GM21619 (cell line): ENCODE results near the gene ZMYM4.
"Not testable (repeated sequence)": the region's sequence is repeated elsewhere in the genome, so short reads cannot be mapped to it uniquely, and the experiment has no call there.

Source experiments
- ATAC-seq: cut with Tn5 transposase; IDR thresholded peaks from one replicate; pipeline ENCODE4 v1.9.1; 2021; ENCODE audit not compliant: unreplicated experiment

ZMYM4 gene

DNA sequence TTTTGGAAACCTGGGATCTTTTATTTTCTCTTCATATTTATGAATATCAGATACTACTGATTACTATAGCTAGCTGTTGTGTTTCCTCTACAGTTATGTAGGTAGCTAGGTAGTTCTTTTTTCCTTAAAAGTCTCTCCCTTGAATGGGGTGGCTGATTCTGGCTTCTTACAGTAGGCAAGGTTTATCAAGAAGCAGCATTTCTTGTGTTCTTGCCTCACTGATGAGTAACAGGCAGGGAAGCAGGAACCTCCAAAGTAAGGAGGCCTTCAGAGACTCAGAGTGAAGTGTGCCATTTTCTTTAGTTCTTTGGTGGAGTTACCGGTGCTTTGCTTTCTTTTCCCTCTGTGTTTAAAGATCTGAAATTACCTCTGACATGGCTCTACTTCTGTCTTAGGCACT lies 56.0 kb downstream of the ZMYM4 start:
- no peak for ATAC-seq

DNA sequence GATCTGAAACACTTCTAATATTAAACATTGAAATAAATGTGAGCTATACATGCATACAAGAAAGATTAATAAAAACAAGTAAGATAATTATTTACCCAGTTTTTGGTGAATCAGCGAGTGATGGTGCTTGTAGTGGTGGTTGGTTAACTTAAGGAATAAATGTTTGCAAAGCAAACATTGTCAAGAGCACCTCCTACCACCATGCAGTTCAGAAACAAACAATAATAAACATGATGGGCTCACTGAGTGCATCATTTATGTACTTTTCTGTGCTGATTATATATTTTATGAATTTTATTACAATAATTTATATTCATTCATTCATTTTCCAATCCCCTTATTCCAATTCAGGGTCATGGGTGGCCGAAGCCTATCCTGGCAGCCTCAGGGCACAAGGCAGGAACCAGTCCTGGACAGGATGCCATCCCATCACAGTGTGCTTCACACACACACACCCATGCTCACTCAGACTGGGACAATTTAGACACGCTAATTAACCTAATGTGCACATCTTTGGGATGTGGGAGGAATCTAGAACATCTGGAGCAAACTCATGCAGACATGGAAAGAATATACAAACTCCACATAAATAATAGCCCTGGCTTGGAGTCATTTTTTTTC lies 57.8 kb downstream of the ZMYM4 start:
- no peak for ATAC-seq

DNA sequence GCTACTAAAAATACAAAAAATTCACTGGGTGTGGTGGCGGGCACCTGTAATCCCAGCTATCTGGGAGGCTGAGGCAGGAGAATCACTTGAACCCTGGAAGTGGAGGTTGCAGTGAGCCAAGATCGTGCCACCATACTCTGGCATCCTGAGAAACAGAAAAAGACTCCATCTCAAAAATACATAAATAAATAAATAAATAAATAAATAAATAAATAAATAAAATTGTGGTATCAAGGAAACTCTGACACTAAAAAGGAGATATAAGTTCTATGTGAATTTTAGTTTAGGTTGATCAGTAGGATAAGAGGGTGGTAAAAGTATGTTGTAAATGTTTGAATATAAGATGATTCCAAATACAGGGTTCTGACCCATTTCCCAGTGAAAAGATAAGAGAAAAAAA lies 63.1 kb downstream of the ZMYM4 start:
- ATAC-seq = not testable (repeated sequence)

DNA sequence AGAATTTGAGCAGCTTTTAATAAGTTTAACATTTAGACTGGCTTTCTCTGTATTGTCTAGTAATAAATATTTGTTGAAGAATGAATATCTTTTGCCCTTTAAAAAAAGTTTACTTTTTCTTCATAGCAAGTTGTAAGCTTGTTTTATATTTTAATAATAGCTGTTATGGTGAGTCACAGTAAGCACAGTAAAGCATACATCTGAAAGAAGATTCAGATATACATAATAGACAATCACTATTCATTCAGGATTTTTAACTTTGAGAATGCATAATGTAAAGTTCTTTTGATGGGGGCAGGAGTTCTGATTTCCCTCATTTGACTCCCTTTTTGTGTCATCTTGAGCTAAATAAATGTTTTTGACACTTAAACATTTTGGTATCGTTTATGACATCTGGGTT lies 66.0 kb downstream of the ZMYM4 start:
- no peak for ATAC-seq

DNA sequence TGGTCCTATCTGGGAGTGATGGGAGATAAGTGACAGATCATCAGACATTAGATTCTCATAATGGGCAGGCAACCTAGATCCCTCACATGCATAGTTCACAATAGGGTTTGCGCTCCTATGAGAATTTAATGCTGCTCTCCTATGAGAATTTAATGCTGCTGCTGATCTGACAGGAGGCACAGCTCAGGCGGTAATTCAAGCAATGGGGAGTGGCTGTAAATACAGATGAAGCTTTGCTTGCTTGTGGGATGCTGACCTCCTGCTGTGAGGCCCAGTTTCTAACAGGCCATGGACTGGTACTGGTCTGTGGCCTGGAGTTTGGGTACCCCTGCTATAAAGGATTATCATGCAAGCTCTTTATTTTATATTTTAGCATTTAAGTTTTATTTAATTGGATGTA lies 72.0 kb downstream of the ZMYM4 start:
- ATAC-seq = no peak

DNA sequence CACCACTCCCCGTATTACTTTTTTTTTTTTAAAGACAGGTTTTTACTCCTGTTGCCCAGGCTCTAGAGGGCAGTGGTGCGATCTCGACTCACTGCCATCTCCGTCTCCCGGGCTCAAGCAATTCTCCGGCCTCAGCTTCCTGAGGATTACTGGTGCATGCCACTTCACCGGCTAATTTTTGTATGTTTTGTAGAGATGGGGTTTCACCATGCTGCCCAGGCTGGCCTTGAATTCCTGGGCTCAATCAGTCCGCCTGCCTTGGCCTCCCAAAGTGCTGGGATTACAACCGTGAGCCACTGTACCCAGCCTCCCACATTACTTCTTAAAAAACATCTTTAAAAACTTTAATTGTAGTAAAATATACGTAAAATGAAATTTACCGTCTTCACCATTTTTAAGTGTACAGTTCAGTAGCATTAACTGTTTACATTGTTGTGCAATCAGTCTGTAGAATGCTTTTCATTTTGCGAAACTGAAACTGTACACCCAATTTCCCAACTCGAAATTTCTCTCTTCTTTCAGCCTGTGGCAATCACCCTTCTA lies 77.0 kb downstream of the ZMYM4 start:
- ATAC-seq = no peak

DNA sequence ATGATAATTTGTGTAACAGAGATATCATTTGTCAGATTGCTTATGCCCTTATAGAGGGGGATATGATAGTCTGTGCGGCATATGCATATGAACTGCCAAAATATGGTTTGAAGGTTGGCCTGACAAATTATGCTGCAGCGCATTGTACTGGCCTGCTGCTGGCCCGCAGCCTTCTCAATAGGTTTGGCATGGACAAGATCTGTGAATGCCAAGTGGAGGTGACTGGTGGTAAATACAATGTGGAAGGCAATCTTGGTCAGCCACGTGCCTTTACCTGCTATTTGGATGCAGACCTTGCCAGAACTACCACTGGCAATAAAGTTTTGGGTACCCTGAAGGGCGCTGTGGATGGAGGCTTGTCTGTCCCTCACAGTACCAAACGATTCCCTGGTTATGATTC lies 82.4 kb downstream of the ZMYM4 start:
- no peak for ATAC-seq

DNA sequence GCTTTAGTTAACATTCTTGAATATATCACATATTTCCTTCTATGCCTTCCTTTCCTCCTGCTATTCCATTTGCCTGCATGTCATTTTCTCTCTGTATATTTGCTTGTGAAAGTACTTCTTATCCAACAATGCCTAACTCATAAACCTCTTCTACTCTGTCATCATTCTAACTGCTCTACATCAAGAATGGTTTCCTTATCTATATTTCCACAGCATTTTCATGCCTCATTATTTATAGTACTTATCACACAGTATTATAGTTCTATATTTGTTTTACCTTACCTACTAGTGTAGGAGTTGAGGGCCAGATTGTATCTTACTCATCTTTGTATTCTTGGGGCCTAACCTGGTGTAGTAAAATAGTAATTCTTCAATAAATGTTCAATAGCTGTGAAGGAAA lies 91.5 kb downstream of the ZMYM4 start:
- ATAC-seq = no peak

DNA sequence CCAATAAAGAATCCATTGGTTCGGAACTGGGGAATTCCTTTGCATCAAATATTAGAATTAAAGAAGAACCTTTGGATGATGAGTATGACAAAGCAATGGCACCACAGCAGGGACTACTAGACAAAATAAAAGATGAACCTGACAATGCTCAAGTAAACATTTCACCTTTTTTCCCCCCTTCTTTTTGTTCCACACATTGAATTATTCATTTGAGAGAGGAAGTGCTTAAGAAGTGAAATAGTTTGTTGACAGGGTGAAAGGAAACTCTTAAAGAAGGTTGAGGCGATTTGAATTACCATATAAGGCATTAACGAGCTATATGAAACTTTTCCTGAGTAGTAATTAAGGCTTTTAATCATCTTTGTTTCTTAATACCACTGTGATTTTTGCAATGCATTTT lies 93.1 kb downstream of the ZMYM4 start:
- no peak for ATAC-seq

DNA sequence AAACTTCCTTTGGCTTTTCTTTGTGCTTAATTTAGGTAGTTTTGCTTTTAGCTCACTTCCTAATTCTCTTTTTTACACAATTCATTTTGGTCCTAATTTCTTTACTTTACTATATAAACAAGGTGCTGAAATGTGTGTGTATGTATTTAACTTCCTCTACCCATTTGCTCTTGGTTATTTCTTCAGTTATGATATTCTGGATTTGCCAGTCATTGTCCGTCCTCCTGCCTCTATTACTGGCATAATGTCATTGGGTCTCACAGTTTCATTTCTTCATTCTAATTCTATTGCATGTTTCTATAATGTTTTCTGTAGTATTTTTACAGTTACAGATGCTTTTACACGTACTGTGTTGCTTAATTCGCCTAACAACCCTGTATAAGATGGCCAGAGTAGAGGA lies 96.2 kb downstream of the ZMYM4 start:
- no peak for ATAC-seq

DNA sequence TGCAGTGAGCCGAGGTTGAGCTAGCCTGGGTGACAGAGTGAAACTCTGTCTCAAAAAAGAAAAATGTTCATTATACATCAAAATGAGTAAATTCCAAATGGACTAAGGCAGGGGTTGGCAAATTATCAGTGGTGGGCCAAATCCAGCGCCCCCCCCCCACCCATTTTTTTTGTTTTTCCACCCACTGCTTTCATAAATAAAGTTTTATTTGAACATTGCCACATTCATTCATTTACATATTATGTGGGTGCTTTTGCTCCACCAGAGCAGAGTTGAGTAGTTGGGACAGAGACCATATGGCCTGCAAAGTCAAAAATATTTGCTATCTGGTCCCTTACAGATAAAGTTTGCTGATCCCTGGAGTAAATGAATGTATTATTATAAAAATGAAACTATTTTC lies 99.4 kb downstream of the ZMYM4 start:
- ATAC-seq = no peak

DNA sequence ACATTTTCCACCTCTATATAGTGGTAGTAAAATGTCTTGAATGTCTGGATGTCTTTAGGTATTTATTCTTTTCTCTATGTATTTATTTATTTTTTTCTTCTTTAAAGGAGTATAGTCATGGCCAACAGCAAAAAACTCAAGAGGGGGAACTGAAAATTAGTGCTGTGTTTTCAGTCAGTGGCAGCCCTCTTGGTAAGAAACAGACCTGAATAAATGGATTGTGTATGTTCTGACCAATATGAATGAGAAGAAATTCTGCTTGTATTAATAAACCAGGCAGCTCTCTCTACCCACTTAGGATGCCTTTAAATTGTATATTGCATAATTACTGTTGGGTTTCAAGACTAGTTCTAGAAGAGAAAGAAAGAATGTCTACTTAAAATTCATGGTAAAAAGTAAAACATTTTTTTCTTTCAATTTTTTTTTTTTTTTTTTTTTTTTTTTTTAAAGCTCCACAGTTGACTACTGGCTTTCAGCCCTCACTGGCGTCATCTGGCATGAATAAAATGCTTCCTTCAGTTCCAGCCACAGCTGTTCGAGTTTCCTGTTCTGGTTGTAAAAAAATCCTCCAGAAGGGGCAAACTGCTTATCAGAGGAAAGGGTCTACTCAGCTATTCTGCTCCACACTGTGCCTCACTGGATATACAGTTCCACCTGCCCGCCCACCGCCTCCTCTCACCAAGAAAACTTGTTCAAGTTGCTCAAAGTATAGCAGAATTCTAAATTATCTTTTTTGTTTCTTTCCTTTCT lies 101.6 kb downstream of the ZMYM4 start:
- no peak for ATAC-seq

DNA sequence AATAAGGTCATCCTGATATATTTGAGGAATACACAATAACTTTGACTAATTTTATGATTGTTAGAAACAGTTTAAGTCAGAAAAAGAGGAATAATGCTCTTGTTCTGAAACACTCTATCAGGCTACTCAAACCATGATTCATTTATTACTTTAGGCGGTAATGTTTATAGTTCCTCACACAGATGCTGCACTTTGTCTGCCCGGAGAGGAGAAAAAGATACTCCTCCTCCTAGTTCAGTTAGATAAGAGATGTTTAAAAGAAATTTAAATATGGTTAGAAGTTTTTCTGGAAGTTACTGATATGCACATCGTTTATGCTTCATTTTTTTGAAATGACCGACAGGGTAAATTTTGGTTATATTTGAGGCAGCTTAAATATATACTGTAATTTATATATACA lies 103.0 kb downstream of the ZMYM4 start:
- ATAC-seq = no peak

DNA sequence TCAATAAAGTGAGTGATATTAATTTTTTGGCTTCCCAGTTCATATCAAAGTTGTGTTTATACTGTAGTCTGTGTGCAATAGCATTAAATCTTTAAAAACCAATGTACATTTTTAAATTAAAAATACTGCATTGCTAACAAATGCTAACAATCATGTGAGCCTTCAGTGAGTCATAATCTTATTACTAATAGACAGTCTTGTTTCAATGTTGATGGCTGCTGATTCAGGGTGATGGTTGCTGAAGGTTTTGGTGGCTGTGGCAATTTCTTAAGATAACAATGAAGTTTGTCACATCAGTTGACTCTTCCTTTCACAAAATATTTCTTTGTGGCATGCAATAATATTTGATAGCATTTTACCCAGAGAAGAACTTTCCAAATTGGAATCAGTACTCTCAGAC lies 109.0 kb downstream of the ZMYM4 start:
- no peak for ATAC-seq

DNA sequence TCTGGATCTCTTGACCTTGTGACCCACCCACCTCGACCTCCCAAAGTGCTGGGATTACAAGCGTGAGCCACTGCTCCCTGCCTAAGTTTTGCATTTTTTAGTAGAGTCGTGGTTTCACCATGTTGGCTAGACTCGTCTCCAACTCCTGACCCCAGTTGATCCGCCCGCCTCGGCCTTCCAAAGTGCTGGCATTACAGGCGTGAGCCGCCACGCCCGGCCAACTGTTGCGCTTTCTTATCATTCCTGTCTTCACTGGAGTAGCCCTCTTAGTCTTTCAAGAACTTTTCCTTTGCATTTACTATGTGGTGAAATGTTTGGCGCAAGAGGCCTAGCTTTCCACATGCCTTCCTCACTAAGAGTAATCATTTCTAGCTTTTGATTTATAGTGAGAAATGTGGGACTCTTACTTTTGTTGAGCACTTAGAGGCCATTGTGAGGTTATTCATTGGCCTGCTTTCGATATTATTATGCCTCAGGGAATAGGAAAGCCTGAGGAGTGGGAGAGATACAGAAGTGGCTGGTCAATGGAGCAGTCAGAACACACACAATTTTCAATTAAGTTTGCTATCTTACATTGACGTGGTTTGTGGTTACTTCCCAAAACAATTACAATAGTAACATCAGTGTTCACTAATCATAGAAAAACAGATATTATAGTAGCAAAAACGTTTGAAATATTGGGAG lies 111.0 kb downstream of the ZMYM4 start:
- ATAC-seq = no peak

DNA sequence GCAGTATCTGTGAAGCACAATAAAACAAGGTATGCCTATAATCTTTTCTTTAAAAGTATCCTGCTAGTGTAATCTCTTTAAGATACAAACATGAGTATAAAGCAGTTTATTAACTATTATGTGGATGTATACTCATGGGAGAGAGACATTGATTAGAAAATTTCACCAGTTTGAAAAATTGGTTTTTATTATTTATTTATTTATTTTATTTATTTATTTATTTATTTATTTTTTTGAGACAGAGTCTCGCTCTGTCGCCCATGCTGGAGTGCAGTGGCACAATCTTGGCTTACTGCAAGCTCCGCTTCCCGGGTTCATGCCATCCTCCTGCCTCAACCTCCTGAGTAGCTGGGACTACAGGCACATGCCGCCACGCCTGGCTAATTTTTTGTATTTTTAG lies 111.6 kb downstream of the ZMYM4 start:
- not testable (repeated sequence) for ATAC-seq

DNA sequence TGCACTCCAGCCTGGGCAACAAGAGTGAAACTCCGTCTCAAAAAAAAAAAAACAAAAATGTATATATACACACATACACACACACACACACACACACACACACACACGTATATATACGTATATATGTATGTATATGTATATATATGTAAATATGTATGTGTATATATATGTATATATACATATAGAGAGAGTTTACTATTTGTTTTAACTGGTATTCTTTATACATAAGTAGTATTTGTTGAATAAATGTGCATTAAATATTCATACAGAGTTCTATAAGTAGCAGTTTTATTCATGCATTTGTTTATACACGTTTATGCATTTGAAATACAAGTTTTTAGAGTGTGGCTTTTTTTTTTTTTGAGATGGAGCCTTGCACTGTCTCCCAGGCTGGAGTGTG lies 113.6 kb downstream of the ZMYM4 start:
- ATAC-seq = no peak

DNA sequence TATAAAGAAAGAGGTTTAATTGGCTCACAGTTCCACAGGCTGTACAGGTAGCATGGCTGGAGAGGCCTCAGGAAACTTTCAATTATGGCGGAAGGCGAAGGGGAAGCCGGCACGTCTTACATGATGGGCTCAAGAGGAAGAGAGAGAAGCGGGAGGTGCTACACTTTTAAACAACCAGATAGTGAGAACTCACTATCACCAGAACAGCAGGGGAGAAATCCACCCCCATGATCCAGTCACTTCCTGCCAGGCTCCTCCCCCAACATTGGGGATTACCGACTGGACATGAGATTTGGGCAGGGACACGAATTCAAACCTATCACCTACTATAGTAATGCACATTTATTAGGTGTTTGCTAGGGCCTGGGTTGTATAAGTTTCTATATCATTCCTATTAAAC lies 117.8 kb downstream of the ZMYM4 start:
- no peak for ATAC-seq

DNA sequence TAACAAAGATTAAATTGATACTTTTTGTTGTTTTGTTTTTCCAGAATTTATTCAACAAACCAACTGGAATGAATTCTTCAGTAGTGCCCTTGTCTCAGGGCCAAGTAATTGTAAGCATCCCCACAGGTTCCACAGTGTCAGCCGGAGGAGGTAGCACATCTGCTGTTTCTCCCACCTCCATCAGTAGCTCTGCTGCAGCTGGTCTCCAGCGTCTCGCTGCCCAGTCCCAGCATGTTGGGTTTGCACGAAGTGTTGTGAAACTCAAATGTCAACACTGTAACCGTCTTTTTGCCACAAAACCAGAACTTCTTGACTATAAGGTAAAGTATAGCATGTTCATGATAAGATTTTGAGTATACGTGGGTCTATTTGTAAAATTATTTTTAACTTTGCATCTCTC lies 118.5 kb downstream of the ZMYM4 start:
- ATAC-seq = no peak

DNA sequence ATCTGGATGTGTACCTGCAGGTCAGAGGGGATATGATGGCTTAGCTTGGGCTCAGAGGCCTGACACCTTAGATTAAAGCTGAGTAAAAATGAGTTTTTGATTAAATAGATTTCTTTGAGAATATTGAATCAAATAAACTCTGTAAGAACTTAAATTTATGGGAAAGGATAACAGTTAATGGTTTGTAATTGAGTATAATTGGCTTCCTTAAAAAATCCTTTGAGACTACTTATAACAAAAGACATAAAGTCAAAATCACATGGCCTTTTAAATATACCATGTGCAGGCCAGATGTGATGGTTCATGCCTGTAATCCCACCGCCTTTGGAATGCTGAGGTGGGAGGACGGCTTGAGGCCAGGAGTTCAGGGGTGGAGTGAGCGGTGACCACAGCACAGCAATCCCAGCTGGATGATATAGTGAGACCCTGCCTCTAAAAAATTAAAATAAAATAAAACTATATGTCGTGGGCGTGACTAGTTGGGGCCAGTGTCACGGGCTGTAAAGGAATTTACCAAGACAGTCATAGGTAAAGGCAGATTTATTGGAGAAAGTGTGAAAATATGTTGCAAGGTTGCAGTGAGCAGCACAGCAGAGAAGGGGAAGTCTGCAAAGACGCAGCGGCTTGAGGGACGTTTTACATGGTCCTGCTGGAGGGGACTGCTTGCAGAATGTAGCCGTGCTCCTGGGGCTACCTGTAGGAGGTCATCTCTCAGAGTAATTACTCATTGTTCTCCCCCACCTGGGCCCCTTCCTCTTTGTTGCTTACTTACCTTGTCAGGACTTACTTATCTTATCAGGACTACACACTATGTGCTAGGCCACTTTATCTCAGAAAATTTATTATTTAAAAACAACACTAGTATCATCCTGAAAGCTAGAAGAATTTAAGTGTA lies 122.3 kb downstream of the ZMYM4 start:
- no peak for ATAC-seq

DNA sequence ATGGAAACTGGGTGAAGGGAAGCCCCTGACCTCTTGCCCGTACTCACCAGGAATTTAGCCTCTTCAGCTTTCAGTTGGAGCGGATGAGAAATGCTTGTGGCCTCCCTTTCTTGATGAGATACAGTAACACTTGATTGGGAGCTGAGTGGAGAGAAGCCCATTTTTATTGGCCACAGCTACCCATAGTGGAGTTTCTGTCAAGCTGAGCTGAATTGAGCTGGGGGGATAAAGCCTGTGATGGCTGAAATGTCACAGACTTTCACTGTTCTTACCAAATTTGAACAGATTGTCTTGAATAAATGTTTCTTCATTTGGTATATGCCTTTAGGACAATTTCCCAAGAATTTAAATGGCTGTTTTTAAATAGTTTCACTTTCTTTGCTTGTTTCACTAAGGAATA lies 125.9 kb downstream of the ZMYM4 start:
- ATAC-seq = no peak
